ENCODE data around the gene MAP7D1.
"Not testable (repeated sequence)": the region's sequence is repeated elsewhere in the genome, so short reads cannot be mapped to it uniquely, and the experiment has no call there.

Gene MAP7D1

DNA sequence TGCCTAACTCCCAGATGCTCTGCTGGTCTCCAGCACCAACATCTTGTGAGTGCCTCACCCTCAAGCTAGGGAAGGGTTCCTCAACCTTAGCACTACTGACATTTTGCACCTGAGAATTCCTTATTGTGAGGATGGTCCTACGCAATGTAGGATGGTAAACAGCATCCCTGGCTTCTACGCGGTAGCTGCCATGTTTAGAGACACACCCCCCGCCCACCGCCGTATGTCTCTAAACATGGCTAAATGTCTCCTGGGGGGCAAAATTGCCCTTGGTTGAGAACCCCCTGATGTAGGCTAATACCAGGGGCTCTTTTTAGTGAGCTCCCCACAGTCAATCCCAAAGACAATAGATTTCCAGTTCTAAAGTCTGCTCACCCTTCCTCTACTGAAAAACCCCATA lies 2.5 kb upstream of the MAP7D1 start:
- no peak for DNase-seq

DNA sequence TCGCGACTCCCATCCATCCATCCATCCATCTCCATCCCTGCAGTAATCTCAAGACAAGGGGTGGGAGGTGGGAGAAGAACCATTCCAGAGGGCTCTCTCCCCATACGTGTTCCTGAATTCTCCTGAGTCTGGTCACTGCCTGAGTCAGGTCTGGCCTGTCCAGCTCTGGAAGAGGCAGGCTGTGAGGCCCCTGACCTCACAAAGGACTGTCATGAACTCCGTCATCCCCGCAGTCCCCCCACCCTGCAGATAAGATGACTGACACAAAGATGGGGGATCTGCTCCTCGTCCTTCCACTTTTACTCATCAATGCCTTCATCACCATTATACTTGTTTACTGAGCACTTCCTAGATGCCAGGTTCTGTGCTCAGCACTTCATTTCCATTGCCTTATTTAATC lies 1.6 kb upstream of the MAP7D1 start:
- DNase-seq = no peak

GRCh38 chr1:36154765-36155407 lies 1.1 kb upstream of the MAP7D1 start:
- no peak for DNase-seq

DNA sequence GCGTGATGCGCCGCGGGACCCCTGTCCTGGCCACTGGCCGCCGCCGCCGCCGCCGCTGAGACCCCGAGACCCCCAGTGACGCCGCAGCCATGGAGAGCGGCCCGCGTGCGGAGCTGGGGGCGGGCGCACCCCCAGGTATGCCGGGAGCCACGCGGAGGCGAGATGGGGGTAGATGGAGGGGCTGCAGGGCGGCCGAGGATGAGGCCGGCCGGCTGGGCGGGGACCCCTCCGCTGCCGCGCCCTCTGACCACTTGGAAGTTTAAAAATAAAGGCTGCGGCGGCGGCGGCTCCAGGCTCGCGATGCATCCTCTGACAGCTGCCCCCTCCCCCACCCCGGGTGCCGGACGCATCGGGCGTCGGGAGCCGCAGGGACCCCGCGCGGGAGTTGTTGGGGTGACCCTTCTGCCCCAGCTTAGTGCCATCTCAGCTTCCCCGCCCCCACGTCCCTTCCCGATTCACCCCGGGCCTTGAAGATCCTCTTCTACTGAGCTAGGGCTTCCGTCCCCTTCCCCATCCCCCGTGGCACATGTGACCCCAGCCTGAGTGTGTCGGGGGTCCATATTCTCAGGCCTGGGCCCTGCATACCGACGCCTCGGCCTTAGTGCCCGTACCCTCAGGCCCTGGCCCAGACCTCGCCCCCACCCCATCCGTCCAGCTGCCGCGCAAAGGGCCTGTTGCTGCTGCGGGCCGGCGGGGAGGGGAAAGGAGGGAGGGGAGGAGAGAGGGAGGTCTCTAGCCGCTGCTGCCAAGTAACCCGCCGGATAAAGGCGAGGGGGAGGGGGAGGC lies 562 bp downstream of the MAP7D1 start:
- DNase-seq = peak; percentile 65

DNA sequence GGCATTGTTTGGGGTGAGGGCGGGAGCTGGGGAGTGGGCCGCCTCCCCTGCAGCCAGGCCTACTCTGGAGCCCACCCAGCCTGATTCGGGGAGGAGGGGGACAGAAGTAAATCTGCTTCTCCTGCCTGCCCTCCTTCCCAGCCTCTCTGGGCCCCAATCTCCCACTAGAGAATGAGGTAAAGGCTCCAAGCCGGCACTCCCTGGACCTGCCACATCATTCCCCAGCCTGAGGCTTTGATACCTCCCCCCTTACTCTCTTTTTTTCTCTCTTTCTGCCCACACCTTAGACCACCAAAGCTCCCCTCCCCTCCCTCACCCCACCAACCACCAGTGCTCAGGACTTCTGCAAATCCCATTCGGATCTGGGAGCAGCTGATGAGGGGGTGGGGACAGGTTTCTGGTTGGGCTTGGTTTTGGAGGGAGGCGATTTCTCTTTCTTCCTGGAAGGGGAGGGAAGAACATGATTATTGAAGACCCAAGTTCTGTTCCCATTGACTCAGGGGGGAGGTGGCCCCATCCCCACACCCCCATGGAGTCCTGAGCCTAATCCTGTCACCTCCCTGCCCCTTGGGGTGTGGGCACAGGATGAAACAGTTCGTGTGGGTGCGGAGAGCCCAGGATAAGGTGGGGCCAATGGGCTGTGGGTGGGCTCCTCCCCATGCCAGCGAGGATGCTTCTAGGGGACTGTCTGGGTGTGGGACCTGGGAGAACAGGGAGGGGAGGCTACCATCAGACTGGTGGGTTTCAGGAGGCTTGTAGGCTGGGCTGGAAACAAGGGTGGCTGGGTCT lies 1.3 kb downstream of the MAP7D1 start:
- no peak for DNase-seq

DNA sequence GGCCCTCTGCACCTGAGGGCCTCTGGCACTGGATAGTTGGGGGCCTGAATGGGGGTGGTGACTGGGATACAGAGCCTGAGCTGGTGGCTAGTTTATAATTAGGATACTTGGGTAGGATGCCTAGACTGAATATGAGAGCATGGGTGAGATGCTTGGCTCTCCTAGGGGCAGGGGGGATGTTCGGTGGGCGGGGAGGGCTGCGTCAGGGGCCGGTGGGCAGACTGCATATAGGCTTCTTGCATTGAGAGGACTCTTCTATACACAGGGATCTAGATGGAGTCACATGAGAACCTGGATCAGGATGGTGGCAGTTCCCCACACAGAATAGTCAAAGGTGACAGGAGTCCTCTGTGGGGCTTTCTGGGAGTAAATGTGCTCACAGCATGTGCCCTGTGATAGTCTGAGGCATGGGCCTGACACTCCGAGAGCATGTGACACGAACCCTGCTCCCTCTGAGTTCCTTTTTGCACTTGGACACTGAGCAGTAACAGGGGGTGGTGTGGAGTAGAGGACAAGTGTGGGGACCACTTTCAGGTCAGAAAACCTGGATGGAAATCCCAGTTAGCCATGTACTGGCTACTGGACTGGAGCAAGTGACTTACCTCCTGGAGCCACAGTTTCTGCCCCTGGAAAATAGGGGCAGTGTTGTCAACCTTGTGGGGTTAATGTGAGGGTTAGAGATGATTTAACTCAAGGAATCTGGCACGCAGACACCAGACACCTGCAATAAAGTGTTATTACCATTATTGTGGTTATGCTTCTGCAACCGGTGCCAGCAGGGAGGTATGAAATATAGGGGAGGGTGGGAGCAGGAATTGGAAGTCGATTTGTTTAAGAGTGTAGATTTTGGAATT lies 2.2 kb downstream of the MAP7D1 start:
- DNase-seq = no peak

DNA sequence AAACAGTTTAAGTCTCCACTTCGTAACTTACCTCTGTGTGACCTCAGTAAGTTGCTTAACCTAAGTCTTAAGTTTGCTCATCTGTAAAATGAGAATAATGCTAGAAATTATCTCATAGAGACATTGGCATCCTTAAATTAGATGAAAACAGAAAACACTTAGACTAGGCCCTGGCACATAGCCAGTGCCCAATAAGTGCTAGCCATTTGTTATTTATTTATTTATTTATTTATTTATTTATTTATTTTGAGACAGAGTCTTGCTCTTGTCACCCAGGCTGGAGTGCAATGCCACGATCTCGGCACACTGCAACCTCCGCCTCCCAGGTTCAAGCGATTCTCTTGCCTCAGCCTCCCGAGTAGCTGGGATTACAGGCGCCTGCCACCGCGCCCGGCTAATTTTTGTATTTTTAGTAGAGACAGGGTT lies 2.9 kb downstream of the MAP7D1 start:
- not testable (repeated sequence) for DNase-seq

- no peak for DNase-seq
These were observed 3.8 kb downstream of the MAP7D1 start for GRCh38 chr1:36159614-36160387.

GRCh38 chr1:36160388-36160948 lies 4.5 kb downstream of the MAP7D1 start:
- no peak for DNase-seq

DNA sequence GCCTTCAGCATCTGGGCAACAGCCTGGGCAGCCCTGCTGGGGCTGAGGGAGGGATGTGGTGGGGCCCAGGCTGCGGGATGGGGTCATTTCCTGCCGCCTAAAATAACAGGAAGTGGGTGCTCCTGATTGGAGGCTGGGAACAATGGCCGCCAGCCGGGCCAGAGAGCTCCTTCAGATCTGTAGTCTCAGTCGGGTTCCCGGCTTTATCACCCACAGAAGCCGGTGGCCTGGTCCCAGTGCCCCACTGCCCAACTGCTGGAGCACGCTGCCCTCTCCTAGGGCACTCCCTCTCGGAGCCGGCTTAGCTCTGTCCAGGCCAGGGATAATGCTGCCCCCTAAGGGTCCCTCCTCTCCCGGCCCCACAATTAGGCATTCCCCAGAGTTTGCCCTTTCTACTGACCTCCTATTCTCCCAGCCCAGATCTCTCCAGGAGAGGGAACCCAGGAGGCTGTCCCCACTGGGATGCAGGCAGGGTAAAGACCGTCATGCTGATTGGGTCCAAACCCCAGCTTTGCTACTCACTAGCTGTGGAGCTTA lies 5.1 kb downstream of the MAP7D1 start:
- DNase-seq = peak; percentile 68

GRCh38 chr1:36161641-36162531 lies 5.9 kb downstream of the MAP7D1 start:
- no peak for DNase-seq

DNA sequence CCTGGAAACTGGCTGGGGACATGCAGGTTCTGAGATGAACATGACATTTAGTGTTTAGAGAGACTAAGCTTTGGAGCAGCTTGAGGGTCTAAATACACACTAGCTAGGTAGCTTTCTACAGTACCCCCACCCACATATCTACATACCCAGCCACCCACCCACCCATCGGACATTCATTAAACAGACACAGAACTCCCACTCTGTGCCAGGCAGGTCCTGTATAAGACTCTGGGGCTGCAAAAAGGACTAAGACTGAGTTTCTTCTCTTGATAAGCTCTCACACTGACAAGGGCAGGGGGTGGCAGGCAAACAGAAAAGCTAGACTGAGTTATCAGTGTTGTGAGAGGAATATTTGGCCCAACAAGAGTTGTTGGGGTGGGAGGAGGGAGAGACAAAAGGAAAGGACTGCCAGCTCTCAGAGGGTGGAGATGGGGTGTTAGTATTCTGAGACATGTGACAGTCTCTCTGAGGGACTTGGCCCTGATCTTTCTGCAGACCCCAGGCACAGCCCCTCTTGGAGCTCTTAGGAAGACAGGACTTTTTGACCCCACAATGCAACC lies 6.8 kb downstream of the MAP7D1 start:
- no peak for DNase-seq

DNA sequence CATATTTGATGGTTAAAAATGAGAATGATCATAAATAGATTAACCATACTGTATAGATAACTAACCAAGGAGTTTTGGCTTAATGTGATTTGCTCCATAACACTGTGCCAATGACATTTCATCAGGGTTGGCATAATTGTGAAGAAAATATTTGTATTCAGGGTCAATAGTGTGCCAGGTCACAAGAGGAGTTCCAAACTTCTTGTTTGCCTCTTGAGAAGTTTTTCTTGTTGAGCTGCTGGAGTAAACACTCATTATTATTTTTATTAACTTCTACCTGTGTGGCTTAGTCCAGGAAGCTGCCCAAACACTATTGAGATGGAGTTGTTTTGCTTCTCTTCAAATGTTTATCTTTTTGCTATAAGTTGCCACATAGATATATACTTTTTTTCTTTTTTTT lies 7.5 kb downstream of the MAP7D1 start:
- DNase-seq = no peak

GRCh38 chr1:36164361-36164760 lies 8.4 kb downstream of the MAP7D1 start:
- no peak for DNase-seq

DNA sequence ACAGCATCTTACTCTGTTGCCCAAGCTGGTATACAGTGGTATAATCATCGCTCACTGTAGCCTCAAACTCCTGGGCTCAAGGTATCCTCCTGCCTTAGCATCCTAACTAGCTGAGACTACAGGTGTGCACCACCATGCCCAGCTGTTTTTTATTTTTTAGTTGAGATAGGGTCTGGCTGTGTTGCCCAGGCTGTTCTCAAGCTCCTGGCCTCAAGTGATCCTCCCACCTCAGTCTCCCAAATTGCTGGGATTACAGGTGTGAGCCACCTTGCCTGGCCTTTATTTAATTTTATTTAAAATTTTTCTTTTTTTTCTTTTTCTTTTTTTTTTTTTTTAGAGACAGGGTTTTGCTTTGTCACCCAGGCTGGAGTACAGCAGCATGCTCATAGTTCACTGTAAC lies 9.2 kb downstream of the MAP7D1 start:
- DNase-seq = no peak

- no peak for DNase-seq
These were observed 10.2 kb downstream of the MAP7D1 start for GRCh38 chr1:36166136-36166535.

GRCh38 chr1:36166938-36167905 lies 11.3 kb downstream of the MAP7D1 start:
- no peak for DNase-seq

DNA sequence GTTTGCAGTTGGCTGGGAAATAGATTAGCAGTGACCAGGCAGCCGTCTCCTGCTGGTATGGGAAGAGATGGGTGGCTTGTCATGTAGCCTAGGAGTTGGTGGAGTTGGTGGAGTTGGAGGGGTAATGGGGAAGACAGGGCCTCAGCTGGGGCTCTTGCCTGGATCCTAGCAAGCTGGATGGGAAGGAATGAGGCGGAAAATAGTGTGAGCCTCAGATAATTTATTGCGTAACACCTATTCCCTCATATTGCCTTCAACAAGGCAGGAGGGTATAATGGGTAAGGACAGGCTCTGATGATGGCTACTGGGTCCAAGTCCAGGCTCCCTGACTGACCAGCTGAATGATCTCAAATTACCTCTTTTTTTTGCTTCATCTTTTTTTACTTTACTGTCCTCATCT lies 12.6 kb downstream of the MAP7D1 start:
- no peak for DNase-seq

Data from fibroblast of skin of scalp (primary cell).